Measurements from ENCODE around the gene OR6B3.

The OR6B3 gene

DNA sequence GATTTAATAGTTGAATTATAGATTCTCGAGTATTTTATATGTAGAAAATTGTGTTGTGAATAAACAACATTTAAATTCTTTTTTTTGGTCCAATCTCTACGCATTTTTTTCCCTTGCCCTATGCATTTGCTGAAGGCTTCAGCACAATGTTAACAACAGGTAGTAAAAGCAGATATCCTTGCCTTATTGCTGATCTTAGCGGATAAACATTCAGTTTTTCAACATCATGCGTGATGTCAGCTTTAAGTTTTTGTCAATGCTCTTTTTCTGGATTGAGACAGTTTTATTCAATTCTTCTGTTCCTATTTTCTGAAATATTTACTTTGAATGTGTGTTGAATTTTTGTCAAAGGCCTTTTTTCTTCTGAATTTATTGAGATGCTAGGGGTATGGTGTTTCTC is 11.6 kb upstream of the OR6B3 start:
- no peak for TF ChIP-seq CTCF (conservative IDR thresholded peaks at IDR 0.05; ENCODE audit: low read depth, low read length)
- Histone ChIP-seq H3K4me3 (IDR thresholded peaks at IDR 0.05; ENCODE audit: insufficient read depth, low read depth, low read length) (no peak overlapping the region), H4K20me1 (ENCODE audit: insufficient read depth) (no peaks in the 10 kb centered on the region), H3K79me2 (ENCODE audit: insufficient read depth, low read depth) (no peaks in the 10 kb centered on the region), H3K36me3 (ENCODE audit: insufficient read depth) (no peaks in the 10 kb centered on the region), H2AFZ (ENCODE audit: low read depth) (no peak overlapping the region), H3K9ac (no peak overlapping the region), H3K27ac (no peak overlapping the region), H3K27me3 (ENCODE audit: insufficient read depth, low read depth) (no peaks in the 10 kb centered on the region), H3K4me2 (no peak overlapping the region), H3K4me1 (ENCODE audit: low read depth, poor library complexity, severe bottlenecking) (no peaks in the 10 kb centered on the region)

- H4K20me1 ChIP-seq (ENCODE audit: insufficient read depth), result no peaks in the 10 kb centered on the region
- H3K79me2 ChIP-seq (ENCODE audit: insufficient read depth, low read depth), result no peaks in the 10 kb centered on the region
- H3K4me3 ChIP-seq (IDR thresholded peaks at IDR 0.05; ENCODE audit: insufficient read depth, low read depth, low read length), result no peak overlapping the region
- H2AFZ ChIP-seq (ENCODE audit: low read depth), result peak overlapping the region; percentile 23; the same call in 1 of the 2 replicates
- peak; percentile 66 for TF ChIP-seq CTCF (conservative IDR thresholded peaks at IDR 0.05; ENCODE audit: low read depth, low read length)
- no peak overlapping the region for H3K4me2 ChIP-seq
- H3K27ac ChIP-seq, result no peak overlapping the region
- peaks cover 7% of the 10 kb centered on the region; the same call in 1 of the 2 replicates for H3K27me3 ChIP-seq (ENCODE audit: insufficient read depth, low read depth)
- no peaks in the 10 kb centered on the region for H3K36me3 ChIP-seq (ENCODE audit: insufficient read depth)
- H3K9ac ChIP-seq, result no peak overlapping the region
- no peaks in the 10 kb centered on the region for H3K4me1 ChIP-seq (ENCODE audit: low read depth, poor library complexity, severe bottlenecking)
Measured at GRCh38 chr2:240060977-240061591, 7.8 kb upstream of the OR6B3 start.

- no peak overlapping the region for H3K27ac ChIP-seq
- no peak overlapping the region for H2AFZ ChIP-seq (ENCODE audit: low read depth)
- H3K9ac ChIP-seq, result no peak overlapping the region
- no peak overlapping the region for H3K4me2 ChIP-seq
- H3K4me3 ChIP-seq (IDR thresholded peaks at IDR 0.05; ENCODE audit: insufficient read depth, low read depth, low read length), result no peak overlapping the region
- H3K27me3 ChIP-seq (ENCODE audit: insufficient read depth, low read depth), result peaks cover 12% of the 10 kb centered on the region
- no peak for TF ChIP-seq CTCF (conservative IDR thresholded peaks at IDR 0.05; ENCODE audit: low read depth, low read length)
- no peaks in the 10 kb centered on the region for H3K79me2 ChIP-seq (ENCODE audit: insufficient read depth, low read depth)
- no peaks in the 10 kb centered on the region for H3K4me1 ChIP-seq (ENCODE audit: low read depth, poor library complexity, severe bottlenecking)
- no peaks in the 10 kb centered on the region for H4K20me1 ChIP-seq (ENCODE audit: insufficient read depth)
- no peaks in the 10 kb centered on the region for H3K36me3 ChIP-seq (ENCODE audit: insufficient read depth)
Measured at GRCh38 chr2:240056678-240057077, 3.4 kb upstream of the OR6B3 start.

- peaks cover 12% of the 10 kb centered on the region for H3K27me3 ChIP-seq (ENCODE audit: insufficient read depth, low read depth)
- H4K20me1 ChIP-seq (ENCODE audit: insufficient read depth), result no peaks in the 10 kb centered on the region
- no peak overlapping the region for H3K9ac ChIP-seq
- no peak overlapping the region for H2AFZ ChIP-seq (ENCODE audit: low read depth)
- H3K36me3 ChIP-seq (ENCODE audit: insufficient read depth), result no peaks in the 10 kb centered on the region
- H3K27ac ChIP-seq, result no peak overlapping the region
- no peak for TF ChIP-seq CTCF (conservative IDR thresholded peaks at IDR 0.05; ENCODE audit: low read depth, low read length)
- H3K4me2 ChIP-seq, result no peak overlapping the region
- no peak overlapping the region for H3K4me3 ChIP-seq (IDR thresholded peaks at IDR 0.05; ENCODE audit: insufficient read depth, low read depth, low read length)
- no peaks in the 10 kb centered on the region for H3K4me1 ChIP-seq (ENCODE audit: low read depth, poor library complexity, severe bottlenecking)
- H3K79me2 ChIP-seq (ENCODE audit: insufficient read depth, low read depth), result no peaks in the 10 kb centered on the region
Measured at GRCh38 chr2:240055177-240055917, 2.0 kb upstream of the OR6B3 start.
